Measurements from ENCODE around the gene TMUB1.
A peak's percentile ranks its signal among the peaks of the same experiment; 100 is the strongest.

The TMUB1 gene

GRCh38 chr7:151043959-151044358 is 39.3 kb downstream of the TMUB1 start:
- TF ChIP-seq GATA3 (IDR thresholded peaks at IDR 0.05; ENCODE audit: low read depth, low read length): no peak
- TF ChIP-seq GATA2 (IDR thresholded peaks at IDR 0.05; ENCODE audit: low read depth, low read length): no peak

DNA sequence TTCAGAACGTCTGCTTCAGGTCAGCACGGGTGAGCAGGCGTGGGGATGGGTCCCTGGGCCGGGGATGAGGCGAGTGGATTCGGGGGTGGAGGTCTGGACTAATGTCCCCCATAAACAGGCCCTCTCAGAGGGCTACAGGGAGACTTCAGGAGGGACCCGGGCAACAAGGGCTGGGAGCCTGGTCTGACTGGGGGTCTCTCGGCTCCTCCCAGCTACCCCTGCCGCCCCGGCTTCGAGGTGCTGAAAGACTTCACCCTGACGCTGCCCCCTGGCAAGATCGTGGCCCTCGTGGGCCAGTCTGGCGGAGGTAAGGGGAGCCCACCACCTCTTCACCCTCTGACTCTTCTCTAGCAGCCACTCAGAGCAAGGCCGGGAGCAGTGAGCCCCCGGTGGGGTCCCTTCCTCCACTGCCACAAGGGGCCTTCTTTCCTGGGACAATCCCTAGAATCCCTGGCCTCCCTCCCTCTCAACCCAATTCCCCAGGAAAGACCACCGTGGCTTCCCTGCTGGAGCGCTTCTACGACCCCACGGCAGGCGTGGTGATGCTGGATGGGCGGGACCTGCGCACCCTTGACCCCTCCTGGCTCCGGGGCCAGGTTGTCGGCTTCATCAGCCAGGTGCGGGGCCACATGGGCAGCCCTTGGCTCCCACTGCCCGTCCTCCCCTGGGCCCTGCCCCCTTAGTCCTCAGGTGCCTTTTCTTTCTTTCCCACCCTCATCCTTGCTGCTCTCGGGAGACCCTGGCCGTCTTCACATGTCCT is 42.5 kb downstream of the TMUB1 start:
- TF ChIP-seq GATA3 (IDR thresholded peaks at IDR 0.05; ENCODE audit: low read depth, low read length): no peak
- TF ChIP-seq GATA2 (IDR thresholded peaks at IDR 0.05; ENCODE audit: low read depth, low read length): no peak

- TF ChIP-seq GATA2 (IDR thresholded peaks at IDR 0.05; ENCODE audit: low read depth, low read length): no peak
- TF ChIP-seq GATA3 (IDR thresholded peaks at IDR 0.05; ENCODE audit: low read depth, low read length): no peak
These were observed 43.3 kb downstream of the TMUB1 start for GRCh38 chr7:151039850-151040548.

- TF ChIP-seq GATA3 (IDR thresholded peaks at IDR 0.05; ENCODE audit: low read depth, low read length): no peak
- peak; percentile 23; the same call in 1 of the 2 replicates for TF ChIP-seq GATA2 (IDR thresholded peaks at IDR 0.05; ENCODE audit: low read depth, low read length)
These were observed 44.1 kb downstream of the TMUB1 start for GRCh38 chr7:151038951-151039849.

GRCh38 chr7:151035902-151036301 is 47.4 kb downstream of the TMUB1 start:
- TF ChIP-seq GATA2 (IDR thresholded peaks at IDR 0.05; ENCODE audit: low read depth, low read length): no peak
- no peak for TF ChIP-seq GATA3 (IDR thresholded peaks at IDR 0.05; ENCODE audit: low read depth, low read length)

DNA sequence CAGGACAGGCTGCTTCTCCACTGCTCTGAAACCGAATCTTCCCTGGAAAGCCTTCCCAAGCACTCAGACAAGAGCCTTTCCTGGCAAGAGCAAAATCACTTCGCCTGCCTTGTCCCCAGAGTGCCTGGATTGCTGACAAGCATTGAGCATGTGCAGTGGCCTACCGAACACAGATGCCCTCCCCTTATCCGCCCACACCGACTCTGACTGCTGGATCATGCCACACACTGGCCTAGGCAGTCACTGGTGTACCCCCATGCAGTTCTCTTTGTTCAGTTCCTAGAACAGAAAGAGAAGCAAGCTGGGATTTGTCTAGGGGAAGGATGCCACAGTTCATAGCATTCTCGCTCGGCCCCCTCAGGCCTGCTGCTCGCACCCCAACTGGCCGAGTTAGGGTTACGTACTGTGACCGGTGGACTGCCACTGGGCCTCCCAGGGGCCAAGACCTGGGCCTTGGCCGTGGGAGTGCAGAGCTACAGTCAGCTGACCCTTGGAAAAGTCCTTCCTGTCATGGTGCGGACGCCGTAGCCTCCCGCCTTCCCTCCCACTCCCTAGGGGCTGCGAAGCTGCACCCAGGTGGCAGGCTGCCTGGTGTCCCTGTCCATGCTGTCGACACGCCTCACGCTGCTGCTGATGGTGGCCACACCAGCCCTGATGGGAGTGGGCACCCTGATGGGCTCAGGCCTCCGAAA is 48.1 kb downstream of the TMUB1 start:
- no peak for TF ChIP-seq GATA3 (IDR thresholded peaks at IDR 0.05; ENCODE audit: low read depth, low read length)
- no peak for TF ChIP-seq GATA2 (IDR thresholded peaks at IDR 0.05; ENCODE audit: low read depth, low read length)

DNA sequence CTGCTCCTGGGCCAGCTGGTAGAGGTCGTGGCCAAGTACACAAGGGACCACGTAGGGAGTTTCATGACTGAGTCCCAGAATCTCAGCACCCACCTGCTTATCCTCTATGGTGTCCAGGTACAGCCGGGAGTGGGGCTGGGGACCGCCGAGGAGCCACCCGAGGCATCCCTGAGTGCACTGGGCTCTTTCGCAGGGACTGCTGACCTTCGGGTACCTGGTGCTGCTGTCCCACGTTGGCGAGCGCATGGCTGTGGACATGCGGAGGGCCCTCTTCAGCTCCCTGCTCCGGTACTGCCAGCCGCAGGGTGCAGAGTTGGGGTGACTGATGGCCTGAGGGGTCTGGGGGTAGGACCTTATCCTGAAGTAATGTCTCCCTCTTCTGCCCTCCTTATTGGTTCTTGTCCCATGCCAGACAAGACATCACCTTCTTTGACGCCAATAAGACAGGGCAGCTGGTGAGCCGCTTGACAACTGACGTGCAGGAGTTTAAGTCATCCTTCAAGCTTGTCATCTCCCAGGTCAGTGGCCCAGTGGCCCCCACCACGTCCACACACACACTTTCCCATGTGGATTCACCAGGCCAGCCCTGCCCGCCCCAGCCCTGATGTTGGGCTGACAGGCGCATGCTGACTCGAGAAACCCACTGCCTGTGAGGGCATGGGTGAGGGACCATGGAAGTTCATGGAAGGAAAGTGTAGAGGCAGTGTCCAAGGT is 48.8 kb downstream of the TMUB1 start:
- TF ChIP-seq GATA2 (IDR thresholded peaks at IDR 0.05; ENCODE audit: low read depth, low read length): no peak
- no peak for TF ChIP-seq GATA3 (IDR thresholded peaks at IDR 0.05; ENCODE audit: low read depth, low read length)

- TF ChIP-seq GATA2 (IDR thresholded peaks at IDR 0.05; ENCODE audit: low read depth, low read length): no peak
- TF ChIP-seq GATA3 (IDR thresholded peaks at IDR 0.05; ENCODE audit: low read depth, low read length): no peak
These were observed 49.4 kb downstream of the TMUB1 start for GRCh38 chr7:151033864-151034249.

DNA sequence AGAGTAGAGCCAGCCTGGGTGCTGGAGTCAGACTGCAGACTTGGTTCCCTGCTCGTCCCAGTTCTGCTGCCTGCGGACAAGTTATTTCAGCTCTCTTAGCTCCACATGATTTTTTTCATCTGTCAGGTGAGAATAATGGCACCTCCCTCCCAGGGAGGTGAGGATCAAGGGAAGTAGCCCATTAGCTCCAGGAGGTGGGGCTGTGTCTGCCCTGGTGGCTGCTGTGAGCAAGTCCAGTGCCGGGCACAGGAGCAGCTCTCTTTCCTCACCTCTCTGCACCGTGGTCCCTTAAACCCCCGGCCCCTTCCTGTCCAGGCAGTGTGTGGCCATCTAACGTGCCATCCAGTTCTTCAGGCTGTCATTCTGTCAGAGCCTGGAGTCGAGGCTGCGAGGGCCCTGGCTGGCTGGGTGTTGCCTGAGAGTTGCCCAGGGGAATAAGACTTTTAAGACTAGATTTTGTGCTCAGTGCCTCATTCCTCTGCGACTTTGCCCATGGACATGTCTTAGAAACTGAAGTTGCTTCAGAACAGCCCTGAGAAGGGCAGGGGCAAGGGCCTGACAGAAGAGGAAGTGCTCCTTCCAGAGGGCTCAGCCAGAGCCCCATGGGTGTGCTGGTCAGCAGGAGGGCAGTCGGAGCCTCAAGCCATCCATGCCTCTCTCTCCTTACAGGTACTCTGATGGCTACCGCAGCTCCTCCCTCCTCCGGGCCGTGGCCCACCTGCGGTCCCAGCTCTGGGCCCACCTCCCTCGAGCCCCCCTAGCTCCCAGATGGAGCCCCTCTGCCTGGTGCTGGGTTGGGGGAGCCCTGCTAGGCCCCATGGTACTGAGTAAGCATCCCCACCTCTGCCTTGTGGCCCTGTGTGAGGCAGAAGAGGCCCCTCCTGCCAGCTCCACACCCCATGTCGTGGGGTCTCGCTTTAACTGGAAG is 50.1 kb downstream of the TMUB1 start:
- TF ChIP-seq GATA2 (IDR thresholded peaks at IDR 0.05; ENCODE audit: low read depth, low read length) (no peak), GATA3 (IDR thresholded peaks at IDR 0.05; ENCODE audit: low read depth, low read length) (no peak)
